Measurements from ENCODE around the gene ALPK1. TPM values are rescaled to one million over a fixed set of nuclear protein-coding genes. Genes with fewer than 3 reads are reported as not detected.
"Not testable (repeated sequence)": the region's sequence is repeated elsewhere in the genome, so short reads cannot be mapped to it uniquely, and the experiment has no call there.

Gene ALPK1
- total RNA-seq, 2 donors from 2014 or later = 12.1 to 13.7 TPM

- intact Hi-C loops (cut with DNase I) = no loop called here
- no peak for TF ChIP-seq CTCF (IDR thresholded peaks at IDR 0.05)
- TF ChIP-seq POLR2AphosphoS5 (IDR thresholded peaks at IDR 0.05) = no peak
- no peak for TF ChIP-seq POLR2A (IDR thresholded peaks at IDR 0.05)
- no peak overlapping the region for H3K4me3 ChIP-seq
- H3K27me3 ChIP-seq (replicated peaks; ENCODE audit: insufficient read depth) = no peaks in the 10 kb centered on the region
- H3K4me1 ChIP-seq (replicated peaks) = no peaks in the 10 kb centered on the region
- no peaks in the 10 kb centered on the region for H3K36me3 ChIP-seq
- H3K9me3 ChIP-seq = no peaks in the 10 kb centered on the region
- WGBS = 96% methylated on average over 1 of the region's 1 CpG
- no peak overlapping the region for H3K27ac ChIP-seq
- DNase-seq (ENCODE audit: low spot score) = no peak
These were observed 126.4 kb downstream of the ALPK1 start for GRCh38 chr4:112423591-112423990.

DNA sequence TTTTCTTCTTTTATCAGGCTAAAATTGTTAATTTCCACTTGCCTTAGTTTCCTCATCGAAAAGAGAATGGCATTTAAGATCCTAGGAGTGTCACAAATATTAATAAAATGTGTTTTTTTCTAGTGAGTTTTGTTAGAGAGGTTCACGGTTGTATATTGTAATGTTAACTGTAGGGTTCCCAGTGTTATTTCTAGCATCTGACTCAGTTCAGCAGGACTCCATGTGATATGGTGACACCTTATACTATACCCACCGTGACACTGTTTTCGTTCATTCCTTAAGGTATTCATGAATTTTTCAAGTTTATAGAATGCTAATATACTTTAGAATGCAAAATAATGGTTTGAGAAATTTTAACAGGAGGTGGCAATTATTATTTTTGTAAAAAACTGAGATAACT, 128.7 kb downstream of the ALPK1 start:
- DNase-seq (ENCODE audit: low spot score) = no peak
- no peak overlapping the region for H3K27ac ChIP-seq
- WGBS = 94% methylated on average over 4 of the region's 4 CpGs
- H3K36me3 ChIP-seq = no peaks in the 10 kb centered on the region
- no peak overlapping the region for H3K4me3 ChIP-seq
- no peak for TF ChIP-seq POLR2AphosphoS5 (IDR thresholded peaks at IDR 0.05)
- no peak for TF ChIP-seq CTCF (IDR thresholded peaks at IDR 0.05)
- no peak for TF ChIP-seq POLR2A (IDR thresholded peaks at IDR 0.05)
- H3K4me1 ChIP-seq (replicated peaks) = no peaks in the 10 kb centered on the region
- no peaks in the 10 kb centered on the region for H3K9me3 ChIP-seq
- intact Hi-C loops (cut with DNase I) = no loop called here
- no peaks in the 10 kb centered on the region for H3K27me3 ChIP-seq (replicated peaks; ENCODE audit: insufficient read depth)

GRCh38 chr4:112426416-112426815, 129.2 kb downstream of the ALPK1 start:
- Histone ChIP-seq H3K4me1 (replicated peaks) (no peaks in the 10 kb centered on the region), H3K4me3 (no peak overlapping the region), H3K36me3 (no peaks in the 10 kb centered on the region), H3K27me3 (replicated peaks; ENCODE audit: insufficient read depth) (no peaks in the 10 kb centered on the region), H3K9me3 (no peaks in the 10 kb centered on the region), H3K27ac (no peak overlapping the region)
- 66% methylated on average over 3 of the region's 3 CpGs for whole genome bisulfite sequencing
- intact Hi-C loops (cut with DNase I) = no loop called here
- TF ChIP-seq POLR2A (IDR thresholded peaks at IDR 0.05) = no peak
- TF ChIP-seq POLR2AphosphoS5 (IDR thresholded peaks at IDR 0.05) = peak; percentile 18
- TF ChIP-seq CTCF (IDR thresholded peaks at IDR 0.05) = no peak
- no peak for DNase-seq (ENCODE audit: low spot score)

GRCh38 chr4:112431158-112431557, 134.0 kb downstream of the ALPK1 start:
- intact Hi-C loops (cut with DNase I) = no loop called here
- Histone ChIP-seq H3K9me3 (no peaks in the 10 kb centered on the region), H3K36me3 (no peaks in the 10 kb centered on the region), H3K4me1 (replicated peaks) (no peaks in the 10 kb centered on the region), H3K27ac (no peak overlapping the region), H3K27me3 (replicated peaks; ENCODE audit: insufficient read depth) (no peaks in the 10 kb centered on the region), H3K4me3 (no peak overlapping the region)
- TF ChIP-seq POLR2A (IDR thresholded peaks at IDR 0.05) (no peak), POLR2AphosphoS5 (IDR thresholded peaks at IDR 0.05) (no peak), CTCF (IDR thresholded peaks at IDR 0.05) (no peak)
- DNase-seq (ENCODE audit: low spot score) = no peak
- 80% methylated on average over 4 of the region's 4 CpGs for WGBS

GRCh38 chr4:112436987-112437386, 139.8 kb downstream of the ALPK1 start:
- H3K27ac ChIP-seq = no peak overlapping the region
- TF ChIP-seq POLR2AphosphoS5 (IDR thresholded peaks at IDR 0.05) (no peak), POLR2A (IDR thresholded peaks at IDR 0.05) (no peak), CTCF (IDR thresholded peaks at IDR 0.05) (no peak)

DNA sequence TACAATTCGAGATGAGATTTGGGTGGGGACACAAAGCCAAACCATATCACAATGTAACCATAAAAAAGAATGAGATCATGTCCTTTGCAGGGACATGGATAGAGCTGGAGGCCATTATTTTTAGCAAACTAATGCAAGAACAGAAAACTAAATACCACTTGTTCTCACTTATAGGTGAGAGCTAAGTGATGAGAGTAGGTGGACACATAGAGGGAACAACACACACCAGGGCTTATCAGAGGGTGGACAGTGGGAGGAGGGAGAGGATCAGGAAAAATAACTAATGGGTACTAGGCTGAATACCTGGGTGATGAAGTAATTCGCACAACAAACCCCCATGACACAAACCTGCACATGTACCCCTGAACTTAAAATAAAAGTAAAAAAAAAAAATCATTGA, 145.1 kb downstream of the ALPK1 start:
- H3K4me3 ChIP-seq; H3K27ac ChIP-seq; DNase-seq (ENCODE audit: low spot score); intact Hi-C loops (cut with DNase I); H3K36me3 ChIP-seq; H3K4me1 ChIP-seq (replicated peaks); H3K9me3 ChIP-seq; H3K27me3 ChIP-seq (replicated peaks; ENCODE audit: insufficient read depth): not testable (repeated sequence)
- WGBS = 88% methylated on average over 2 of the region's 2 CpGs

More at GRCh38 chr4:112436987-112437386, 139.8 kb downstream of the ALPK1 start:
- intact Hi-C loops (cut with DNase I) = no loop called here
- H3K4me3 ChIP-seq = no peak overlapping the region
- H3K27me3 ChIP-seq (replicated peaks; ENCODE audit: insufficient read depth) = no peaks in the 10 kb centered on the region
- 88% methylated on average over 1 of the region's 1 CpG for WGBS
- DNase-seq (ENCODE audit: low spot score) = no peak
- no peaks in the 10 kb centered on the region for H3K4me1 ChIP-seq (replicated peaks)
- H3K9me3 ChIP-seq = no peaks in the 10 kb centered on the region
- peaks cover 0 to 2% of the 10 kb centered on the region in 2 donors for H3K36me3 ChIP-seq

Data from prostate gland (tissue), 2 donors.